LNCaP clone FGC (cell line): Measurements from ENCODE around the gene ADD1.
A peak's percentile ranks its signal among the peaks of the same experiment; 100 is the strongest.

Experiments
- DNase-seq: peaks from one replicate; pipeline ENCODE4 v3.0.0-alpha.2; 2011; ENCODE audit warnings: low read depth
- H3K4me3 ChIP-seq: 2 replicates; pipeline ENCODE4 v1.5.1; 2011; ENCODE audit warnings: mild to moderate bottlenecking, low read depth, low read length, control low read depth
- TF ChIP-seq, protein P1 (sequence below): IDR thresholded peaks from 2 replicates; pipeline ENCODE4 v1.5.1; 2012; ENCODE audit warnings: mild to moderate bottlenecking; ENCODE audit not compliant: control insufficient read depth, insufficient read depth; ENCODE audit errors: extremely low read depth

The ADD1 gene

DNA sequence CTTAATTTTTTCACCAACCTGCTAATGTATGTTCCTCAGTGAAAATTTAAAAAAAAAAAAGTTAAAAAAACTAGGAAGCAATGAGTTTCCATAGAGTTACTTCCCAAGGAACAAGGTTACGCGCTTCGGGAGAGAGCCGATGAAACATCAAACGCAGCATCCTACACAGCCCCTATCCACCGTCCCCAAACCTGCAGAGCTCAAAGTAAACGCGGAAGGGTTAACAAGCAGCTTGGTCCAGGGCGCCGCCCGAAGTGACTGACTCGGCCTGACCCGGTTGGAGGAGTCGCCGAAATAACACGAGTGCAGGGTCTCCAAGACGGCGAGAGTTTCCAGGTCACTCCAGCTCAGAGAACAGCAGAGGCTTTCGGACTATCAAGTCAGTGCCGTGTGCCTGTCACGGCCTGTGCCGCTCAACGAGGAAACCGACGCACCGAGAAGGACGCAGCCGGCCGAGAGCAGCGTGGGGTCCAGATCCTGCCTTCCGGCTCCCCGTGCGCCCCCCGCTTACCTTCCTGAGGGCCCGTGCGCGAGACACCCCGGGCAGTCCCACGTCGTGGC lies 119.0 kb downstream of the ADD1 start:
- peak overlapping the region; percentile 96 for H3K4me3 ChIP-seq

DNA sequence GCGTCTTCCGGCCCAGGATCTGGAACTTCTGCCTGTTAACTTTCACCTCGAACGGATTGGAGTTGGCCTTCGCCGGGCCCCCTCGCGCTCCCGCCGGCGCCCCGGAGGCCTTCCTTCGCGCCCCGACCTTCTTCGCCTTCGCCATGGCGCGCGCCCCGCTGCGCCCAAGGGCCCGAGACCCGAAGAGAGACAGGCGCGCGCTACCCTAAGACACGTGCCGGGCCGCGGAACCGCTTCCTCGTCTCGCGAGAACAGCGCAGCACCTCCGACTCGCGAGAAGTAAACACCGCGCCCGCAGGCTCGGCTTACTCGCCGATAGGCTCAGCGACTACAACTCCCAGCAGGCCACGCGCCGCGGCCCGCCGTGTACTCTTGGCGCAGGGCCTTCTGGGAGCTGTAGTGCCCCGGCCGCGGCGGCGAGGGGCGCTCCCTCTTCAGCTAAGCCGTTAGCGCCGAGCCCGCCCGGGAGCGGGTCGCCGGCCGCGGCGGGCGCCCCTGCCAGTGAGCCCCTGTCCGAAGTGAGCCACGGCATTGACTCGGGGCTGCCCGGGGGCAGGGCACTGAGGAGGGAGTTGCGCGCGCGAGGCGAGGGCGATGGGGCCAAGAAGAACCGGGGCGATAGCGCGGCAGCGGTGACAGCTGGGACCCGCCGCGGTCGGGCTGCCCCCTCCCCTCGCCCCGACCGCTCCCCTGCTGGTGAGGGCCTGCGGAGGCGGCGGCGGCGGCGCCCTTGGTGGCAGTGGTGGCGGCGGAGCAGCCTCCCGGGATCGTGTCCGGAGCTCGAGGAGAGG lies 119.7 kb downstream of the ADD1 start, which contains the start of the genes GRK4 and NOP14:
Gene GRK4 (plus strand): TSS at position 397 of the 791 bp plus-strand sequence. CDS start 500 bp downstream, outside the sequence.
Gene NOP14 (minus strand): TSS at position 232 of the 791 bp plus-strand sequence. CDS start 87 bp downstream, at position 145.
- DNase-seq = peak; percentile 92
- TF ChIP-seq, protein P1, sequence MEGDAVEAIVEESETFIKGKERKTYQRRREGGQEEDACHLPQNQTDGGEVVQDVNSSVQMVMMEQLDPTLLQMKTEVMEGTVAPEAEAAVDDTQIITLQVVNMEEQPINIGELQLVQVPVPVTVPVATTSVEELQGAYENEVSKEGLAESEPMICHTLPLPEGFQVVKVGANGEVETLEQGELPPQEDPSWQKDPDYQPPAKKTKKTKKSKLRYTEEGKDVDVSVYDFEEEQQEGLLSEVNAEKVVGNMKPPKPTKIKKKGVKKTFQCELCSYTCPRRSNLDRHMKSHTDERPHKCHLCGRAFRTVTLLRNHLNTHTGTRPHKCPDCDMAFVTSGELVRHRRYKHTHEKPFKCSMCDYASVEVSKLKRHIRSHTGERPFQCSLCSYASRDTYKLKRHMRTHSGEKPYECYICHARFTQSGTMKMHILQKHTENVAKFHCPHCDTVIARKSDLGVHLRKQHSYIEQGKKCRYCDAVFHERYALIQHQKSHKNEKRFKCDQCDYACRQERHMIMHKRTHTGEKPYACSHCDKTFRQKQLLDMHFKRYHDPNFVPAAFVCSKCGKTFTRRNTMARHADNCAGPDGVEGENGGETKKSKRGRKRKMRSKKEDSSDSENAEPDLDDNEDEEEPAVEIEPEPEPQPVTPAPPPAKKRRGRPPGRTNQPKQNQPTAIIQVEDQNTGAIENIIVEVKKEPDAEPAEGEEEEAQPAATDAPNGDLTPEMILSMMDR = peak; percentile 28

More for the DNA sequence above, 119.0 kb downstream of the ADD1 start:
- TF ChIP-seq, protein P1 = no peak
- DNase-seq = peak; percentile 28

DNA sequence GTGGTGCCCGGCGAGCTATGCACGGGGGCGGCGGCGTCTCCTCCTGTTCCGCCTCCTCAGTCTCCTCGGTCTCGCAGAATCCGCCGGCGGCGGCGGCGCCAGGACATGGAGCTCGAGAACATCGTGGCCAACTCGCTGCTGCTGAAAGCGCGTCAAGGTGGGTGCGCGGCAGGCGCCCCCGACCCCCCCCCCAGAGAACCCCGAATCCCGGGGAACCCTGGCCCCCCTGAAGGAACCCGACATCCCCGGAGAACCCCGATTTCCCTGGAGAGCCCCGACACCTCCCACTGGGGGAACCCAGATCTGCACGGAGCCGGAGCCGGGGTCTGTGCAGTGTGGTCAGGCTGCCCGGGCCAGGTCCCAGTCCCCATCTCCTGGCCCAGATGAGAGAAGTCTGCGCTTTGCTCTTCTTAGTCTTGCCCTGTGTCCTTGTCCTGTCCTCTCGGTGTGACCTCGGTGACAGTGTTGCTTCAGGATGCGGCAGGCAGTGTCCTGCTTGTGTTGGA lies 120.4 kb downstream of the ADD1 start:
- DNase-seq = no peak
- H3K4me3 ChIP-seq = peak overlapping the region; percentile 96
- TF ChIP-seq, protein P1 = no peak

More for the DNA sequence above, 119.7 kb downstream of the ADD1 start, which contains the start of the genes GRK4 and NOP14:
- H3K4me3 ChIP-seq = peak within 1 kb of the TSS; percentile 96

DNA sequence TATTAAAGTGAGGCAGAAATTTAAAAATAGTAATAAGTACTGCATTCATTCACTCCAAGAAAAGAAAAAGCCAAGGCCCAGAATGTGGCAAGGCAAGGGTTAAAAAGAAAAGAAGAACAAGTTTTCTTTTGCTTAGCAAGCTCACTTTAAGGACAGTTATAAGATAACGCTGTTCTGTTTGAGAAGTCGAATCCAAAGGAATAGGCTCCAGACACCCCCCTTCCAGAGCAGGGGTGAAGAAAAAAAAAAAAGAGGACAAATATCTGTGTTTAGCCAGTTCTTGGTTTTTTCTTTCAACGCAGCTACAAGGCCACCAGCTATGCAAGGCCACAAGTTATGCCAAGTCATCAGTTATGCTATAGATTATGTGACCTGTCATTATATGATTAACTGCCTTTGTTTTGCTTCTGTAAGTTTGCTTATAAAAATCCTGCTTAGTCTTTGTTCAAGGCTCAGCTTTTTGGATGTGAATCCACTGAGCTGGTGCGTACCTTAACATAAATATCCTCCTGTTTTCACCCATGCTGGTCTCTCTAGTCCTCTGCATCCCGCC lies 121.1 kb downstream of the ADD1 start:
- DNase-seq = no peak
- peak overlapping the region; percentile 96 for H3K4me3 ChIP-seq
- TF ChIP-seq, protein P1 = no peak

DNA sequence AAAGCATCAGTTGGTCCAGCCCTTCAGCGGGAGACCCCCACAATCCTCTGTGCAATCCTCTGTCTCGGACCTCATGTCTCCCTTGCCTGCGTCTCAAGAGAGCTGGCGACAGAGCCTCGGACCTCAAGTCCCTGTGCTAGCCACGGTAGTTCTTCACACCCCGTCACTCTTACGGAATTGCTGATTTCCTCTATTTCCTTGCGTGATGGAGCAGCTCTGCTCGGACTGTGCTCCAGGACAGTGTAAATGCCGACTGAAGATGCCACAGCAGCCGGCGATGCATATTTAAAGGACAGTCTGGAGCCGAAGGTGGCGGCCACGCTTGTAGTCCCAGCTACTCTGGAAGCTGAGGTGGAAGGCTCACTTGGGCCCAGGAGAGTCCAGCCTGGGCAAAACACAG lies 121.6 kb downstream of the ADD1 start:
- DNase-seq = no peak
- H3K4me3 ChIP-seq = no peak overlapping the region
- TF ChIP-seq, protein P1 = no peak

DNA sequence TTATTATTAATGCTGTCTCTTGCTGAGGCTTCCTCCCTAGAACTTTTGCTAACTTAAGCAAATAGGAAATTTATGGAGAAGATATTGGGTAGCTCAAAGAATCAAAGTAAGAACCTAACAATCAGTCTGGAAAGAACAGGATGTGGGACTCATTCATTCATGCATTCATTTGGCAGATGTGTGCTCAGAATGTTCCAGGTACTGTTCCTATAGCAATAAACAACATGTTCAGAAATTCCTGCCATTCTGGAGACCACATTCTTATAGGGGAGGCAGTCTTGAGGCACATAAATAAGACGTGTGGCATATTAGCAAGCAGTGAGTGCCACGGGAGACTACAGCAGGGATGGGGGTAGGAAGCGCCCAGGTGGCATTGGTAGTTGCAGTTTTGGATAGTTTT lies 124.7 kb downstream of the ADD1 start:
- TF ChIP-seq, protein P1 = no peak
- no peak overlapping the region for H3K4me3 ChIP-seq
- no peak for DNase-seq
